H9 (cell line): Measurements from ENCODE around the gene USP13. TPM values are rescaled to one million over a fixed set of nuclear protein-coding genes. Genes with fewer than 3 reads are reported as not detected.

Experiments used
- DNase-seq: peaks from one replicate; pipeline ENCODE4 v3.0.0-alpha.2; 2017
- H2AFZ ChIP-seq: one replicate; pipeline ENCODE4 v1.6.1; 2013; ENCODE audit warnings: mild to moderate bottlenecking, low read length, control low read depth, moderate library complexity
- H2AK5ac ChIP-seq: 2 replicates; pipeline ENCODE4 v1.6.1; 2013; ENCODE audit warnings: low read length, control low read depth, mixed read lengths; ENCODE audit not compliant: insufficient read length
- H2BK120ac ChIP-seq: one replicate; pipeline ENCODE4 v1.6.1; 2013; ENCODE audit warnings: low read depth, mild to moderate bottlenecking, low read length, control low read depth, inconsistent platforms; ENCODE audit not compliant: poor library complexity, severe bottlenecking
- H2BK12ac ChIP-seq: 2 replicates; pipeline ENCODE4 v1.6.1; 2013; ENCODE audit warnings: low read length, control low read depth, mixed read lengths, low read depth; ENCODE audit not compliant: insufficient read length
- H2BK15ac ChIP-seq: 2 replicates; pipeline ENCODE4 v1.6.1; 2013; ENCODE audit warnings: low read depth, low read length, control low read depth
- H2BK20ac ChIP-seq: one replicate; pipeline ENCODE4 v1.6.1; 2013; ENCODE audit warnings: low read depth, mild to moderate bottlenecking, low read length, control low read depth, inconsistent platforms; ENCODE audit not compliant: poor library complexity, severe bottlenecking
- H2BK5ac ChIP-seq: 2 replicates; pipeline ENCODE4 v1.6.1; 2013; ENCODE audit warnings: low read length, control low read depth, mixed read lengths; ENCODE audit not compliant: insufficient read length
- H3K14ac ChIP-seq: 2 replicates; pipeline ENCODE4 v1.6.1; 2013; ENCODE audit warnings: low read length, control low read depth; ENCODE audit not compliant: insufficient read depth
- H3K18ac ChIP-seq: 2 replicates; pipeline ENCODE4 v1.6.1; 2013; ENCODE audit warnings: low read depth, mild to moderate bottlenecking, mixed read lengths, low read length, control low read depth; ENCODE audit not compliant: insufficient read length
- H3K23ac ChIP-seq: 2 replicates; pipeline ENCODE4 v1.6.1; 2013; ENCODE audit warnings: low read length, control low read depth, mixed read lengths, low read depth; ENCODE audit not compliant: insufficient read length
- H3K23me2 ChIP-seq: 2 replicates; pipeline ENCODE4 v1.6.1; 2013; ENCODE audit warnings: low read depth, mild to moderate bottlenecking, mixed read lengths, low read length, control low read depth; ENCODE audit not compliant: insufficient read length, poor library complexity, severe bottlenecking
- H3K27ac ChIP-seq: 2 replicates; pipeline ENCODE4 v1.5.1; 2013; ENCODE audit warnings: low read length, control low read depth, mixed read lengths, low read depth; ENCODE audit not compliant: insufficient read length
- H3K27me3 ChIP-seq: 2 replicates; pipeline ENCODE4 v1.6.1; 2013; ENCODE audit warnings: low read length, control low read depth, inconsistent platforms; ENCODE audit not compliant: insufficient read depth
- H3K4ac ChIP-seq: 2 replicates; pipeline ENCODE4 v1.6.1; 2013; ENCODE audit warnings: low read depth, mild to moderate bottlenecking, control low read depth, inconsistent platforms, low read length, moderate library complexity
- H3K4me1 ChIP-seq: 2 replicates; pipeline ENCODE4 v1.6.1; 2013; ENCODE audit warnings: low read length, control low read depth, inconsistent platforms; ENCODE audit not compliant: insufficient read depth
- H3K4me2 ChIP-seq: 2 replicates; pipeline ENCODE4 v1.6.1; 2013; ENCODE audit warnings: low read length, control low read depth, mixed read lengths; ENCODE audit not compliant: insufficient read length, insufficient read depth
- H3K56ac ChIP-seq: 2 replicates; pipeline ENCODE4 v1.6.1; 2013; ENCODE audit warnings: low read depth, mild to moderate bottlenecking, mixed read lengths, low read length, control low read depth; ENCODE audit not compliant: insufficient read length
- H3K79me1 ChIP-seq: 2 replicates; pipeline ENCODE4 v1.6.1; 2013; ENCODE audit warnings: low read depth, mild to moderate bottlenecking, moderate library complexity, low read length, control low read depth, inconsistent platforms; ENCODE audit not compliant: insufficient read depth, poor library complexity, severe bottlenecking
- H3K79me2 ChIP-seq: 2 replicates; pipeline ENCODE4 v1.6.1; 2013; ENCODE audit warnings: low read length, control low read depth, inconsistent platforms; ENCODE audit not compliant: insufficient read depth
- H3K9ac ChIP-seq: 2 replicates; pipeline ENCODE4 v1.6.1; 2013; ENCODE audit warnings: low read length, control low read depth, mixed read lengths; ENCODE audit not compliant: insufficient read length; ENCODE audit errors: extremely low read depth
- H3K9me3 ChIP-seq: one replicate; pipeline ENCODE4 v1.6.1; 2013; ENCODE audit warnings: low read depth, low read length, inconsistent platforms; ENCODE audit not compliant: control insufficient read depth
- H3T11ph ChIP-seq: one replicate; pipeline ENCODE4 v1.6.1; 2013; ENCODE audit warnings: mild to moderate bottlenecking, low read length, control low read depth, inconsistent platforms
- H4K20me1 ChIP-seq: one replicate; pipeline ENCODE4 v1.6.1; 2013; ENCODE audit not compliant: control insufficient read depth, insufficient read length, insufficient read depth
- H4K5ac ChIP-seq: 2 replicates; pipeline ENCODE4 v1.6.1; 2013; ENCODE audit warnings: low read depth, mild to moderate bottlenecking, mixed read lengths, low read length, control low read depth; ENCODE audit not compliant: insufficient read length
- H4K8ac ChIP-seq: replicated peaks from 2 replicates; pipeline ENCODE4 v1.6.1; 2013; ENCODE audit warnings: low read length, control low read depth, mixed read lengths, low read depth; ENCODE audit not compliant: insufficient read length
- H4K91ac ChIP-seq: 2 replicates; pipeline ENCODE4 v1.6.1; 2013; ENCODE audit warnings: low read depth, mild to moderate bottlenecking, moderate library complexity, mixed read lengths, low read length, control low read depth; ENCODE audit not compliant: insufficient read length
- H3K27ac Mint-ChIP-seq, 3 experiments: 2 replicates in 2 of 3; 3 replicates in 1 of 3; pipeline ENCODE4 v1.8.0; 2020 to 2021; ENCODE audit warnings: mixed read lengths in 3 of 3, mild to moderate bottlenecking in 1 of 3, moderate library complexity in 1 of 3
- H3K27me3 Mint-ChIP-seq: 2 replicates; pipeline ENCODE4 v1.8.0; 2021; ENCODE audit warnings: low read depth, mild to moderate bottlenecking, moderate library complexity, mixed read lengths
- H3K36me3 Mint-ChIP-seq, 3 experiments: 2 replicates in 2 of 3; 3 replicates in 1 of 3; pipeline ENCODE4 v1.8.0; 2020 to 2021; ENCODE audit warnings: low read depth in 3 of 3, mixed read lengths in 3 of 3; ENCODE audit not compliant: insufficient read depth in 1 of 3
- H3K4me1 Mint-ChIP-seq, 2 experiments: 2 replicates each; pipeline ENCODE4 v1.8.0; 2020; ENCODE audit warnings: mixed read lengths in 2 of 2
- H3K4me3 Mint-ChIP-seq, 2 experiments: 2 replicates in 1 of 2; 3 replicates in 1 of 2; pipeline ENCODE4 v1.8.0; 2020 to 2021; ENCODE audit warnings: mild to moderate bottlenecking in 2 of 2, mixed read lengths in 2 of 2, moderate library complexity in 1 of 2
- H3K9me3 Mint-ChIP-seq, 2 experiments: 2 replicates in 1 of 2; 3 replicates in 1 of 2; pipeline ENCODE4 v1.8.0; 2020; ENCODE audit warnings: mild to moderate bottlenecking in 2 of 2, mixed read lengths in 2 of 2, moderate library complexity in 1 of 2
- CTCF ChIP-seq: fragments of 200-600 bp; sonication (generic); conservative IDR thresholded peaks from 3 replicates; pipeline ENCODE4 v1.8.0; 2021; ENCODE audit warnings: antibody characterized with exemption, mild to moderate bottlenecking
- WGBS: extraction: QIAGEN DNeasy Blood & Tissue Kit; methylation state at CpG from one replicate; pipeline ENCODE4 v1.1.7; 2013; ENCODE audit warnings: missing lambda C conversion rate, low lambda C conversion rate, mixed read lengths; ENCODE audit not compliant: insufficient read length; ENCODE audit errors: extremely low coverage; 5-methylcytosine and 5-hydroxymethylcytosine counted together
- total RNA-seq: library from RNA; stranded (reverse); gene quantifications from 2 replicates; pipeline ENCODE4 v1.2.1, GENCODE V29; 2021

The USP13 gene
- total RNA-seq, 1 experiment from 2014 or later = 26.7 TPM

DNA sequence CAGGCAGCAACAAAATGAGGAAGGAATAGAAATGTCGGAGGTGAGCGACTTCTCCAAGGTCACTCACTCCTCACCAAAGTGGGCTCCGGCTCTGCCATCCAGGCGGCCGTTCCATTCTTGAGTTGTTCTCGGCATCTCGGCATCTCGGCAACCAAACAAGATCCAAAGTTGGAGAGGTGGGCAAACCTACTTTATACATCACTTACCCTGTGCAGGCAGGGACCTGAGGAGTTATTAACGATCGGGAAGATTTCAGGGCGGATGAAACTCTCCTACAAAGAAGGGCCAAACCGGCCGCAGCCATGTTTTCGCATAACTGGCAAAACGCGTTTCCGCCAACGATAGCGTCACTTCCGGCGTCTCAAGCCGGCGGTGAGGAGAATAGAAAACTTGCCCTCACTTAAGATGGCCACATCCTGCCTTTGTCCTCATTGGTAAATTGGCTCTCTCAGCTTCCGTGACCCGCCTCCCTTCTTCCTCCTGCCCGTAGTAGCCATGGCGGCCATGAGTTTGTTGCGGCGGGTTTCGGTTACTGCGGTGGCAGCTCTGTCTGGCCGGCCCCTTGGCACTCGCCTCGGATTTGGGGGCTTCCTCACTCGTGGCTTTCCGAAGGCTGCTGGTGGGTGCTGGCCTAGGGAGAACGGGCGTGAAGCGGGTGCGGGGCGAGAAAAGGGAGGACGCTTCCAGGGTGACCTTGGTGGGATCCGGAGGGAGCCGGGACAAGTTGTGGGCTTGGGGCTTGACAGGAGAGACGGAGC lies 48.3 kb upstream of the USP13 start, which contains the start of the genes MRPL47 and NDUFB5:
MRPL47 (minus strand) TSS at position 318 of the 758 bp plus-strand sequence; CDS start at position 304, 14 bp downstream.
NDUFB5 (plus strand) TSS at position 474 of the 758 bp plus-strand sequence; CDS start at position 496, 22 bp downstream.
- Mint-ChIP-seq H3K9me3 (no peaks in the 10 kb centered on the region), H3K36me3 (peaks cover 8 to 30% (median 28%) of the 10 kb centered on the region in 3 experiments; a peak in 6 of 7 replicates), H3K4me3 (peak within 1 kb of the TSS; percentile 100), H3K4me1 (peaks cover 2 to 9% of the 10 kb centered on the region in 2 experiments; a peak in 3 of 4 replicates), H3K27ac (peak within 1 kb of the TSS; percentile 100), H3K27me3 (no peaks in the 10 kb centered on the region)
- no CpG with 5 or more reads among the region's 45 CpGs for WGBS
- Histone ChIP-seq H4K5ac (peak within 1 kb of the TSS; percentile 93), H3K79me1 (peaks cover 7% of the 10 kb centered on the region), H3K56ac (no peak within 1 kb of the TSS), H3K4ac (no peak within 1 kb of the TSS; the same call in 1 of the 2 replicates), H3K23me2 (peaks cover 6% of the 10 kb centered on the region), H3K9me3 (no peaks in the 10 kb centered on the region), H3K9ac (peak within 1 kb of the TSS; percentile 96), H3K4me2 (peak within 1 kb of the TSS; percentile 96), H2BK120ac (no peak within 1 kb of the TSS), H2AFZ (peak within 1 kb of the TSS; percentile 52), H4K8ac (no peak within 1 kb of the TSS), H3K4me1 (no peaks in the 10 kb centered on the region), H4K91ac (no peak within 1 kb of the TSS), H3T11ph (no peak within 1 kb of the TSS), H2BK12ac (peak within 1 kb of the TSS; percentile 69), H3K23ac (no peak within 1 kb of the TSS), H3K27me3 (no peaks in the 10 kb centered on the region), H2AK5ac (no peak within 1 kb of the TSS), H2BK20ac (no peak within 1 kb of the TSS), H3K18ac (peak within 1 kb of the TSS; percentile 95), H3K27ac (peak within 1 kb of the TSS; percentile 66), H2BK5ac (peak within 1 kb of the TSS; percentile 93), H4K20me1 (no peaks in the 10 kb centered on the region), H2BK15ac (no peak within 1 kb of the TSS), H3K79me2 (peaks cover 6% of the 10 kb centered on the region; the same call in 1 of the 2 replicates), H3K14ac (peak within 1 kb of the TSS; percentile 94)
- peak; percentile 94 for DNase-seq
- TF ChIP-seq CTCF = no peak
